Measurements from ENCODE around the gene SFT2D1. TPM values are rescaled to one million over a fixed set of nuclear protein-coding genes. Genes with fewer than 3 reads are reported as not detected.
"Not testable (repeated sequence)": the region's sequence is repeated elsewhere in the genome, so short reads cannot be mapped to it uniquely, and the experiment has no call there.

SFT2D1 gene
- total and polyA plus RNA-seq, 5 donors from 2014 or later: 23.7 to 109 (median 103) TPM

- Mint-ChIP-seq H3K27me3 (peaks cover 80% of the 10 kb centered on the region), H3K36me3 (peaks cover 3% of the 10 kb centered on the region), H3K4me3 (no peak overlapping the region), H3K9me3 (peaks cover 0 to 22% (median 9%) of the 10 kb centered on the region in 7 donors), H3K4me1 (peaks cover 0 to 7% (median 0%) of the 10 kb centered on the region in 4 donors), H3K27ac (no peak overlapping the region)
- H3K27ac ChIP-seq (ENCODE audit: insufficient read depth, low read length, poor library complexity, severe bottlenecking): no peak overlapping the region
- no peak overlapping the region for H3K4me3 ChIP-seq (ENCODE audit: low read depth, low read length)
- DNase-seq (no peak), ATAC-seq (ENCODE audit: low read depth in 2 of 2) (no peak)
- H3K9me3 ChIP-seq (ENCODE audit: control insufficient read depth in 2 of 2, low read length in 2 of 2): peaks cover 8 to 16% of the 10 kb centered on the region in 2 experiments
- H3K27me3 ChIP-seq (ENCODE audit: control insufficient read depth, insufficient read depth, low read length): peaks cover 28% of the 10 kb centered on the region
- no peaks in the 10 kb centered on the region for H3K36me3 ChIP-seq (ENCODE audit: control insufficient read depth, insufficient read depth, low read length)
- H3K4me1 ChIP-seq (ENCODE audit: control insufficient read depth, insufficient read depth, low read length, poor library complexity, severe bottlenecking): no peaks in the 10 kb centered on the region
These were observed 9.5 kb upstream of the SFT2D1 start for GRCh38 chr6:166351715-166352285.

GRCh38 chr6:166348305-166348949, 6.1 kb upstream of the SFT2D1 start:
- H3K4me1 Mint-ChIP-seq: peaks cover 0 to 10% (median 4%) of the 10 kb centered on the region in 4 donors
- Histone ChIP-seq H3K27me3 (ENCODE audit: control insufficient read depth, insufficient read depth, low read length) (peaks cover 12% of the 10 kb centered on the region), H3K9me3 (ENCODE audit: control insufficient read depth in 2 of 2, low read length in 2 of 2) (peaks cover 8 to 16% of the 10 kb centered on the region in 2 experiments), H3K4me1 (ENCODE audit: control insufficient read depth, insufficient read depth, low read length, poor library complexity, severe bottlenecking) (peaks cover under 1% of the 10 kb centered on the region), H3K36me3 (ENCODE audit: control insufficient read depth, insufficient read depth, low read length) (no peaks in the 10 kb centered on the region), H3K4me3 (ENCODE audit: low read depth, low read length) (no peak overlapping the region), H3K27ac (ENCODE audit: insufficient read depth, low read length, poor library complexity, severe bottlenecking) (no peak overlapping the region)
- peaks cover 3% of the 10 kb centered on the region for H3K36me3 Mint-ChIP-seq
- H3K27me3 Mint-ChIP-seq: peaks cover 47% of the 10 kb centered on the region
- DNase-seq (no peak), ATAC-seq (ENCODE audit: low read depth in 2 of 2) (no peak)
- no peak overlapping the region for H3K4me3 Mint-ChIP-seq
- peaks cover 0 to 22% (median 9%) of the 10 kb centered on the region in 7 donors for H3K9me3 Mint-ChIP-seq
- no peak overlapping the region for H3K27ac Mint-ChIP-seq

- no peaks in the 10 kb centered on the region for H3K36me3 ChIP-seq (ENCODE audit: control insufficient read depth, insufficient read depth, low read length)
- Mint-ChIP-seq H3K4me1 (peaks cover 0 to 12% (median 8%) of the 10 kb centered on the region in 4 donors), H3K36me3 (peaks cover 3% of the 10 kb centered on the region), H3K27me3 (peaks cover 35% of the 10 kb centered on the region), H3K27ac (no peak overlapping the region), H3K4me3 (no peak overlapping the region), H3K9me3 (peaks cover 0 to 22% (median 9%) of the 10 kb centered on the region in 7 donors)
- no peak overlapping the region for H3K27ac ChIP-seq (ENCODE audit: insufficient read depth, low read length, poor library complexity, severe bottlenecking)
- ATAC-seq (ENCODE audit: low read depth in 2 of 2) (no peak), DNase-seq (no peak)
- H3K9me3 ChIP-seq (ENCODE audit: control insufficient read depth in 2 of 2, low read length in 2 of 2): peaks cover 8 to 16% of the 10 kb centered on the region in 2 experiments
- no peak overlapping the region for H3K4me3 ChIP-seq (ENCODE audit: low read depth, low read length)
- H3K4me1 ChIP-seq (ENCODE audit: control insufficient read depth, insufficient read depth, low read length, poor library complexity, severe bottlenecking): peaks cover 12% of the 10 kb centered on the region
- peaks cover 9% of the 10 kb centered on the region for H3K27me3 ChIP-seq (ENCODE audit: control insufficient read depth, insufficient read depth, low read length)
These were observed 4.6 kb upstream of the SFT2D1 start for GRCh38 chr6:166346965-166347364.

DNA sequence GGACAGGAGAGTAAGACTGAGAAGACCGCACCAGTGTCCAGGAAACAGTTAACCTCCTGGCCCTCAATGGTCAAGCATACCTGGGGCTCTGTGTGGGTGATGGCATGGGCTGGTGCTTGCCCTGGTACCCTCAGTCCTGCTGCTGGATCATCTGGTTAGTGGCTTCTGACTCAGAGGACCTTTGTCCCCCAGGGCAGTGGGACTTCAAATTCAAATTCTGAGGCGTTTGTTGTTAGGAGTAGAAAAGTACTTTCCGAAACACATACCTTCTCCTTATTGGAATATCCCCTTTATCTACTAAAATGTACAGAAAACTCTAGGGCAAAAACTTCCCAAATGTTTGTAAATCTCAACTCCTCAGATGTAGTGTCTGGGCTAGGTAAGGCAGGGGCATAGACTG, 4.1 kb upstream of the SFT2D1 start:
- DNase-seq (no peak), ATAC-seq (ENCODE audit: low read depth in 2 of 2) (no peak)
- Mint-ChIP-seq H3K4me1 (peaks cover 0 to 15% (median 12%) of the 10 kb centered on the region in 4 donors), H3K4me3 (no peak overlapping the region), H3K27ac (no peak overlapping the region), H3K27me3 (peaks cover 30% of the 10 kb centered on the region), H3K9me3 (peaks cover 0 to 19% (median 9%) of the 10 kb centered on the region in 7 donors), H3K36me3 (peaks cover 3% of the 10 kb centered on the region)
- Histone ChIP-seq H3K27ac (ENCODE audit: insufficient read depth, low read length, poor library complexity, severe bottlenecking) (no peak overlapping the region), H3K27me3 (ENCODE audit: control insufficient read depth, insufficient read depth, low read length) (peaks cover 7% of the 10 kb centered on the region), H3K4me3 (ENCODE audit: low read depth, low read length) (no peak overlapping the region), H3K9me3 (ENCODE audit: control insufficient read depth in 2 of 2, low read length in 2 of 2) (peaks cover 8 to 16% of the 10 kb centered on the region in 2 experiments), H3K4me1 (ENCODE audit: control insufficient read depth, insufficient read depth, low read length, poor library complexity, severe bottlenecking) (peaks cover 17% of the 10 kb centered on the region), H3K36me3 (ENCODE audit: control insufficient read depth, insufficient read depth, low read length) (no peaks in the 10 kb centered on the region)

DNA sequence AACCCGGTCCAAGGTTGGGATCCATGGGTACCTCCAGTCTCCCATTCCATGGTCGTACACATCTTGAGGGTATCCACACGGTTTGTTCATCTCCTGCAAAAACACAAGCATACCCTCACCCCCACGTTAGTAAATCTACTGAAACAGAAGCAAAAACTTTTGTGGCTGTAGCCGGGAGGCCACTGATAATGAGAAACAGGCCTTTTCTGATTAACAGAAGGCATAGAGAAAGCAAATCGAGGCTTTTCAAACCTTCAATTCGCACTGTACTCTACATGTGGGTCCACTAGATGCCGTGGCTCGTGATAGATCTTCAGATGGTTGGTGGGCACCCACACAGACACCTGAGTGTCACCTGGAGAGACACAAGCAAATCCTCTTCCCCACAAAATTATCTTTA, 3.3 kb upstream of the SFT2D1 start:
- H3K27ac Mint-ChIP-seq; H3K36me3 Mint-ChIP-seq; H3K36me3 ChIP-seq (ENCODE audit: control insufficient read depth, insufficient read depth, low read length); H3K27ac ChIP-seq (ENCODE audit: insufficient read depth, low read length, poor library complexity, severe bottlenecking); ATAC-seq (ENCODE audit: low read depth in 2 of 2); H3K27me3 ChIP-seq (ENCODE audit: control insufficient read depth, insufficient read depth, low read length); DNase-seq; H3K4me3 ChIP-seq (ENCODE audit: low read depth, low read length): not testable (repeated sequence)
- Mint-ChIP-seq H3K4me1 (peaks cover 0 to 16% (median 13%) of the 10 kb centered on the region in 4 donors), H3K4me3 (peak overlapping the region in 2 of 4 donors; percentile 0 to 42), H3K27me3 (peaks cover 24% of the 10 kb centered on the region), H3K9me3 (peaks cover 0 to 13% (median 9%) of the 10 kb centered on the region in 7 donors)
- Histone ChIP-seq H3K9me3 (ENCODE audit: control insufficient read depth in 2 of 2, low read length in 2 of 2) (peaks cover 4 to 10% of the 10 kb centered on the region in 2 experiments), H3K4me1 (ENCODE audit: control insufficient read depth, insufficient read depth, low read length, poor library complexity, severe bottlenecking) (peaks cover 25% of the 10 kb centered on the region)

DNA sequence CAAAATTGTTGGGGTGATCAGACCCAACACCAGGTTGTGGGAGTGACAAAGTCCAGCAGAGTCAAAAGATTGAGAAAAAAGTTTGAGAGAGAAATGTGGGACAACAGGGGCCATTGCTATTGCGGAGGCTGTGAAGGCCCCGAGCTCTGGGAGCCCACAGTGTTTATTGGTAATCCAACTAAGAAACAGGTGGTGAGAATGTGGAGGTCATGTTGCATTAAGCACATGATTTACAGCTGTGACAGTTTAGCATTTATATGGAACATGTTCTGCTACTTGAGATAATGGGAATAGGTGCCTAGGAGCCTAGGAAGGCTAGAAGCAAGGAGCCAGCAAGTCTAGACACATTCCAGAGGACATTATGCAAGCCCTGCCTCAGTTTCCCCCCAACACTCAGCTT, 2.6 kb upstream of the SFT2D1 start:
- peak overlapping the region in 1 of 3 donors; percentile 50 for H3K27ac Mint-ChIP-seq
- peaks cover 32% of the 10 kb centered on the region for H3K4me1 ChIP-seq (ENCODE audit: control insufficient read depth, insufficient read depth, low read length, poor library complexity, severe bottlenecking)
- H3K27me3 ChIP-seq (ENCODE audit: control insufficient read depth, insufficient read depth, low read length); H3K36me3 Mint-ChIP-seq; H3K4me3 ChIP-seq (ENCODE audit: low read depth, low read length); H3K36me3 ChIP-seq (ENCODE audit: control insufficient read depth, insufficient read depth, low read length); H3K9me3 ChIP-seq (ENCODE audit: control insufficient read depth in 2 of 2, low read length in 2 of 2); H3K27ac ChIP-seq (ENCODE audit: insufficient read depth, low read length, poor library complexity, severe bottlenecking); DNase-seq; H3K9me3 Mint-ChIP-seq; ATAC-seq (ENCODE audit: low read depth in 2 of 2): not testable (repeated sequence)
- H3K27me3 Mint-ChIP-seq: peaks cover 17% of the 10 kb centered on the region
- H3K4me3 Mint-ChIP-seq: peak overlapping the region in 2 of 4 donors; percentile 83 to 93
- H3K4me1 Mint-ChIP-seq: peaks cover 0 to 16% (median 13%) of the 10 kb centered on the region in 4 donors

DNA sequence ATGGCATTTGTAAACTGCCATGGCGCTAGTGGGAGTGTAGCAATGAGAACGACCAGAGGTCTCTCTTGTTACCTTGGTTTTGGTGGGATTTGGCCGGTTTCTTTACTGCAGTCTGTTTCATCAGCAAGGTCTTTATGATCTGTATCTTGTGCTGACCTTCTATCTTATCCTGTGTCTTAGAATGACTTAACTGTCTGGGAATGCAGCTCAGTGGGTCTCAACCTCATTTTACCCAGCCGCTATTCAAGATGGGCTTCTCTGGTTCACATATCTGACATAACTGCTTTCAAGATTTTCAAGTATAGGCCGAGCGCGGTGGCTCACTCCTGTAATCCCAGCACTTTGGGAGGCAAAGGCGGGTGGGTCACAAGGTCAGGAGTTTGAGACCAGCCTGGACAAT, 1.9 kb upstream of the SFT2D1 start:
- Histone ChIP-seq H3K27ac (ENCODE audit: insufficient read depth, low read length, poor library complexity, severe bottlenecking) (no peak overlapping the region), H3K4me3 (ENCODE audit: low read depth, low read length) (no peak overlapping the region), H3K9me3 (ENCODE audit: control insufficient read depth in 2 of 2, low read length in 2 of 2) (no peaks in the 10 kb centered on the region), H3K36me3 (ENCODE audit: control insufficient read depth, insufficient read depth, low read length) (peaks cover 2% of the 10 kb centered on the region), H3K27me3 (ENCODE audit: control insufficient read depth, insufficient read depth, low read length) (no peaks in the 10 kb centered on the region), H3K4me1 (ENCODE audit: control insufficient read depth, insufficient read depth, low read length, poor library complexity, severe bottlenecking) (peaks cover 39% of the 10 kb centered on the region)
- Mint-ChIP-seq H3K4me1 (peaks cover 0 to 16% (median 9%) of the 10 kb centered on the region in 4 donors), H3K27ac (no peak overlapping the region), H3K27me3 (peaks cover 12% of the 10 kb centered on the region), H3K9me3 (peaks cover 0 to 2% (median 0%) of the 10 kb centered on the region in 7 donors), H3K4me3 (peak overlapping the region in 1 of 4 donors; percentile 93), H3K36me3 (peaks cover 3% of the 10 kb centered on the region)
- DNase-seq: no peak
- no peak for ATAC-seq (ENCODE audit: low read depth in 2 of 2)
